Globus pallidus (tissue), 1 donor: ENCODE measurements around the gene NOP9.
"Not testable (repeated sequence)": the region's sequence is repeated elsewhere in the genome, so short reads cannot be mapped to it uniquely, and the experiment has no call there.

Source experiments
- DNase-seq: peaks from one replicate; pipeline ENCODE4 v3.0.0-alpha.2; 2015; ENCODE audit warnings: low spot score

The NOP9 gene

DNA sequence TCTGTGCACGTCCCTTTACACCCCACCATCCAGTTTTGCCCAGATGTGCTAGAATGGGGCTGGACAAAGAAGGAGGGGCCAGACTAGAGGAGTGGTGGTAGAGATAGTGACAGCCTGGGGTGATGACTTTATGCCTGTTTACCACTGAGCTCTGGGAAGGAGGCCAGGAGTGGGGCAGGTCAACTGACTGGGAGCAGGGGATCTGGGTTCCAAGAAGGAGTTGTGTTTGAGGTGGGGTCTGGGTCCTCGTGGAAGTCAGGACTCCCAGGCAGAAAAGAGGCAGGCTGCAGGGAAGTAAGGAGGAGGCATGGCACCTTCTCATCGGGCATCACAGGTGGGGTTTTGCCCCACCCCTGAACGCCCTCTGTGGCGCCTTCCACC lies 10.6 kb downstream of the NOP9 start:
- no peak for DNase-seq

DNA sequence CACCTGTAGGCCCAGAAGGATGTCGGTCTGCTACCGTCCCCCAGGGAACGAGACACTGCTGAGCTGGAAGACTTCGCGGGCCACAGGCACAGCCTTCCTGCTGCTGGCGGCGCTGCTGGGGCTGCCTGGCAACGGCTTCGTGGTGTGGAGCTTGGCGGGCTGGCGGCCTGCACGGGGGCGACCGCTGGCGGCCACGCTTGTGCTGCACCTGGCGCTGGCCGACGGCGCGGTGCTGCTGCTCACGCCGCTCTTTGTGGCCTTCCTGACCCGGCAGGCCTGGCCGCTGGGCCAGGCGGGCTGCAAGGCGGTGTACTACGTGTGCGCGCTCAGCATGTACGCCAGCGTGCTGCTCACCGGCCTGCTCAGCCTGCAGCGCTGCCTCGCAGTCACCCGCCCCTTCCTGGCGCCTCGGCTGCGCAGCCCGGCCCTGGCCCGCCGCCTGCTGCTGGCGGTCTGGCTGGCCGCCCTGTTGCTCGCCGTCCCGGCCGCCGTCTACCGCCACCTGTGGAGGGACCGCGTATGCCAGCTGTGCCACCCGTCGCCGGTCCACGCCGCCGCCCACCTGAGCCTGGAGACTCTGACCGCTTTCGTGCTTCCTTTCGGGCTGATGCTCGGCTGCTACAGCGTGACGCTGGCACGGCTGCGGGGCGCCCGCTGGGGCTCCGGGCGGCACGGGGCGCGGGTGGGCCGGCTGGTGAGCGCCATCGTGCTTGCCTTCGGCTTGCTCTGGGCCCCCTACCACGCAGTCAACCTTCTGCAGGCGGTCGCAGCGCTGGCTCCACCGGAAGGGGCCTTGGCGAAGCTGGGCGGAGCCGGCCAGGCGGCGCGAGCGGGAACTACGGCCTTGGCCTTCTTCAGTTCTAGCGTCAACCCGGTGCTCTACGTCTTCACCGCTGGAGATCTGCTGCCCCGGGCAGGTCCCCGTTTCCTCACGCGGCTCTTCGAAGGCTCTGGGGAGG lies 11.3 kb downstream of the NOP9 start, which contains the start of gene LTB4R:
Gene LTB4R (plus strand): TSS at position 857 of the 959 bp plus-strand sequence. CDS start 4,150 bp downstream, outside the sequence.
- peak; percentile 55 for DNase-seq

DNA sequence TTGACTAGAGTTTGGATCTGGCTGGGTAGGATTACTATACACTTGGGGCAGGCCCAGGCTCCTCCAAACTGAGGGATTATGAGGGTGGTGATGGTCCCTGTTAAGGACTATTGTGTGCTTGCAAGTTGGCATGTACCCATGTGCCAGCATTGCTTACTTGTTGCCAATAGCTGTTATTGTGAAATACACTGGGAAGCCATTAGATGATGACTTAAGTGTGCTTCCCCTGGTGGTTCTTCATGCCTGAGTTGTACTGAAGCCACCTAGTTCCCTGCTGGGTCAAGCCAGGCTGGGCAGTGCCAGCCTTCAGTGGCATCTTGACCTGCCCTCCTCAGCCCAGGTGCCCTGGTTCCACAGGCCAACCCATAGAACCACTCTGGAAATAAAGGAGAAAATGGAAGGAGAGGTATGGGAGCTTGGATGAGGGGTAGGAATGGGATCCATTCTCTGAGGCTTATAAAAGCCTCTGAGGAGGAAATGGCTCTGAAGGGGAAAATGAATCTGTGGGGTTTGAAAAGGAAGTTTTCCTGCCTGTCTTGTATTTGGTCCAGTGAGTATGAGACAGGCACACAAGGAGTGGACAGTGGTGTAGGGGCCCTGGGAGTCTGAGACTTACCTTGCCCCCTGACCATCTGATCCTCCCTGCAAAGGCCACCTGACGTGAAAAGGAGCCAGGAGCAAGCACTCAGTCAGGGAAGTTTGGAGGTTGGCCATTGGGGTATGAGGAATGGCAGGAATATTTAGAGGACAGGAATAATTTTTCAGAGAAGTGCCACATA lies 12.4 kb downstream of the NOP9 start:
- DNase-seq: no peak

DNA sequence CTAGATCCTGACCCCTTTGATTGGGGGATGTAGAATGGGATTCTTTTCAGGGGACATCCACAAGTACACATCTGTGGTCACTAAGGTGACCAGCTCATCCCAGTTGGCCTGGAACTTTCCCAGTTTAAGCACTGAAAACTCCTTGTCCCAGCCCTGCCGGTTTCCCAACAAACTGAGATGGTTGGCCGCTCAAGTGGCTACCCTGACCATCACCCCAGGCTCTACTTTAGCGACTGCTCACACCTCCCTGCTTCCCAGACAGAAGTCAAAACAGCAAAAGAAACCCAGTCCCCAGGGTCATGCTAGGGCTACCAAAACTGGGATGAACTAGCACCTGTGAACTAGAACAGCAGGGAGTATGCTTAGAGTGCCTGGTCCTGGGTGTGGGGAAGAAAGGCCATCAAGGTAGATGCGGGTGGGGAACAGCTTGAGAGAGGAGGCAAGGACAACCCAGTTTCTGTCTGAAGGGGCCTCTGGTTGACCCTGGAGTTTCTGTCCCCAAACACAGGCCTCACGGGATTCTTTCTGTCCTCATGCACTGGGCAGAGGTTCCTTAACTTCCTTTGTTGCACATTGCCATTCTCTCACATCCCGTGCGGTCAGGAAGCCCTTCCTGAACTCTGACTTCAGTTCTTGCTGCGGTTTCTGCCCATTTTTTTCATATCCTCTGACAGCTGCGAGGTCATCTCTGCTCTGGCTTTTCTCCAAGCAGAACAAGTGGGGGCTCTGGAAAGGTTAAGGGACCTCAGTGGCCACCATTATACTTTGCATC lies 13.3 kb downstream of the NOP9 start:
- no peak for DNase-seq

DNA sequence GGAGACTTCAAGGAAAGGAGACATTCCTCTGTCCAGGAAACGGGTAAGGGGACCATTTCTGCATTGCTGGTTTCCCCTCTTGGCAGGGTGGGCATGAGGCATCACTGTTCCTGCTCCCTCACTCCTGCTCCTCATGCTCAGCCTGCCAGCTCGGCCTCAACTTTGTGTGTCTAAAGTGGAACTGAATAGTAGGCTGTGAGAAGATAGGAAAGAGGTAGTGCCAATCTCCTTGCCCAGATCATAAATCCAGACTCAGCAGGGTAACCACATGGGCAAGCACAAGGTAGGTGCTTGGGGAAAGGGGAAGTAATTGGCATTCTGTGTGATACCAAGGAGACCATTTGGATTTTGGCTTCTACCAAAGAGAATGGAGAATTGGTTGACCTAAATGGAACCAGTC lies 14.3 kb downstream of the NOP9 start:
- DNase-seq: no peak

DNA sequence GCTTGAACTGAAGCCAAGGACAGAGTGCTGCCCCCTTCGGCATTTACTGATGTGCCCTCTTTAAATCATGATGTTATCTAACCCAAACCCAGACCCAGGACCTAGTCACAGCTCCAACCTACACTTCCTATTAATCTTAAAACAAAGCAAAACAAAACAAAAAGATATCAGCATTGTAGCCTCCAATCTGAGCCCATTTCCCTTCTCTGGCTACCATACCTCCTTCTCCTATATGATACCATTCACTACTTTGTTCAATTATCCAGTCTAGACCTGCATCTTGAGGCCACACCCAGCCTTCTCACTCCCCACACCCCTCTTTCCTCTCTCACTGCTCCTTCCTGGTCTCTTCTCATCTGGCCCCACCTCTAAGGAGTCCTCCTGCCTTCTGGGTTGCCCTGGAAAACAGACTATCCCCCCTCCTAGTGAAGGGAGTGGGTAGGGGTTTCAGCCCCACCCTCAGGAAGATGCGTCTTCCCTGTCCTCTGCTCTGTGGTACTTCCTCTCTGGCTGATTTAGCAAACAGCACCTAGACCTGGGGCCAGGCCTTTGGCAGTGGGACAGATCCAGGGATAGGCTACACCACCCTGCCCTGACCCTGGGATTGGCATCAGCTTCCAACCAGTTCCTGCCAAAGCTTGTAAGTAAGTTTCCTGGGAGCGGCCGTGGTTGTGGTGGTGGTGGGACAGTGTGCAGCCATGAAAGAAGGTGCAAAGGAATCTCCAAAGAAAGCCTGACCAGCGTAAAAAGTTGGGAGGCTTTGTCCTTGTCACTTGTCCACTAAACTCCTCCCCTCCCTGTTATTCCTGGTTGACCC lies 14.9 kb downstream of the NOP9 start:
- no peak for DNase-seq

DNA sequence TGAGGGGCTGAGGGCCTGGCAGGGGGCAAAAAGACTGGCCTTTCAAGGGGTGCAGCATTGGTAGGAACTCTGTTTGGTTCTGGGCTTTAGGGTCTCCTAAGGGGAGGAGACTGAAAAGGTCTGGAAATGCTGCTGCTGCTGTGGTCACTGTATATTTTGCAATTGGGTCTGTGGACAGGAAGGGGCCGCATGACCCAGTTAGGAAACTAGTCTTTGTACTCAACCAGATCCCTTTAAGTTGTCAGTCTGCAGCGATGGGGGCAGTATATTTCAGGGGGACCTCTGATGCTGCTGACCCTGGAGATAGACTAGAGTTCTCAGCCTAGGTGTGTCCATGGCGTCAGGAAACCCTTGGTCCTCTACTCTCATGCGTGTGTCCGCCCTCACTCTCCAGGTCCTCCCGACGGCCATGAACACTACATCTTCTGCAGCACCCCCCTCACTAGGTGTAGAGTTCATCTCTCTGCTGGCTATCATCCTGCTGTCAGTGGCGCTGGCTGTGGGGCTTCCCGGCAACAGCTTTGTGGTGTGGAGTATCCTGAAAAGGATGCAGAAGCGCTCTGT lies 15.7 kb downstream of the NOP9 start:
- DNase-seq: no peak

DNA sequence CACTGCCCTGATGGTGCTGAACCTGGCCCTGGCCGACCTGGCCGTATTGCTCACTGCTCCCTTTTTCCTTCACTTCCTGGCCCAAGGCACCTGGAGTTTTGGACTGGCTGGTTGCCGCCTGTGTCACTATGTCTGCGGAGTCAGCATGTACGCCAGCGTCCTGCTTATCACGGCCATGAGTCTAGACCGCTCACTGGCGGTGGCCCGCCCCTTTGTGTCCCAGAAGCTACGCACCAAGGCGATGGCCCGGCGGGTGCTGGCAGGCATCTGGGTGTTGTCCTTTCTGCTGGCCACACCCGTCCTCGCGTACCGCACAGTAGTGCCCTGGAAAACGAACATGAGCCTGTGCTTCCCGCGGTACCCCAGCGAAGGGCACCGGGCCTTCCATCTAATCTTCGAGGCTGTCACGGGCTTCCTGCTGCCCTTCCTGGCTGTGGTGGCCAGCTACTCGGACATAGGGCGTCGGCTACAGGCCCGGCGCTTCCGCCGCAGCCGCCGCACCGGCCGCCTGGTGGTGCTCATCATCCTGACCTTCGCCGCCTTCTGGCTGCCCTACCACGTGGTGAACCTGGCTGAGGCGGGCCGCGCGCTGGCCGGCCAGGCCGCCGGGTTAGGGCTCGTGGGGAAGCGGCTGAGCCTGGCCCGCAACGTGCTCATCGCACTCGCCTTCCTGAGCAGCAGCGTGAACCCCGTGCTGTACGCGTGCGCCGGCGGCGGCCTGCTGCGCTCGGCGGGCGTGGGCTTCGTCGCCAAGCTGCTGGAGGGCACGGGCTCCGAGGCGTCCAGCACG lies 16.4 kb downstream of the NOP9 start:
- no peak for DNase-seq

DNA sequence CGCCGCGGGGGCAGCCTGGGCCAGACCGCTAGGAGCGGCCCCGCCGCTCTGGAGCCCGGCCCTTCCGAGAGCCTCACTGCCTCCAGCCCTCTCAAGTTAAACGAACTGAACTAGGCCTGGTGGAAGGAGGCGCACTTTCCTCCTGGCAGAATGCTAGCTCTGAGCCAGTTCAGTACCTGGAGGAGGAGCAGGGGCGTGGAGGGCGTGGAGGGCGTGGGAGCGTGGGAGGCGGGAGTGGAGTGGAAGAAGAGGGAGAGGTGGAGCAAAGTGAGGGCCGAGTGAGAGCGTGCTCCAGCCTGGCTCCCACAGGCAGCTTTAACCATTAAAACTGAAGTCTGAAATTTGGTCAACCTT lies 16.9 kb downstream of the NOP9 start:
- no peak for DNase-seq

DNA sequence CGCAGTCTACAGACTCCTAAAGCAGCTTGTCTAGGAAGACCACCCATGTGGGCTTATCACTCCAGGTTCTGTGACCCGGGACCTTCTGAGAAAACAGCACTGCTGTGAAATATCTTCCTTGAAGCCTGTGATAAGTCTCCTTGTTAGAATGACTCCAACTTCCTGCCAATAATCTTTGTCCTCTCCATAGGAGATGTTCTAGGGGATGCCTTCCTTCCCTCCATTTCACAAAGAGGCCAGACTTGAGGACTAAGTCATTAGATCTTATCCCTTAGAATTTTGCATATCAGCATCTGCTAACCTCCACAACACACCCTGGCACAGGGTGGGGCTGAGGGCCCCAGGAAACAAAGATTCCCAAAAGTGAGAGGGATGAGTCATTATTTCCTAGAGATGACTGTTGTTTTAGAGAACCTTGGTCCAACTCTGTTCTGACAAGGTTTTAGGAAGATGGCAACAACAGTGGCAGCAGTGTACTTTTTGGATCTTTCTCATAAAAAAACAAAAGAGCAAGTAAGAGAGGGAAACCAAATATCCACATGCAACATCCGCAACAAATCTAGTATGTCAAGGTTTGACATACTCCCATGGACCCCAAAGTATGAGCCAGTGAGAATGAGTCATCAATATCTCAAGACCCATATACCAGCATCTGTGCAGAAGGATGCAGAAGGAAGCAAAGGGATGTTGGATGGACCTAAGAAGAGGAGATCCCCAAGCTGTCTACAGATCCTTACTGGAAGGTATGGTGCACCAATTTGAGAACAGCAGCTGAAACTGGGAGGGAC lies 17.7 kb downstream of the NOP9 start:
- no peak for DNase-seq

DNA sequence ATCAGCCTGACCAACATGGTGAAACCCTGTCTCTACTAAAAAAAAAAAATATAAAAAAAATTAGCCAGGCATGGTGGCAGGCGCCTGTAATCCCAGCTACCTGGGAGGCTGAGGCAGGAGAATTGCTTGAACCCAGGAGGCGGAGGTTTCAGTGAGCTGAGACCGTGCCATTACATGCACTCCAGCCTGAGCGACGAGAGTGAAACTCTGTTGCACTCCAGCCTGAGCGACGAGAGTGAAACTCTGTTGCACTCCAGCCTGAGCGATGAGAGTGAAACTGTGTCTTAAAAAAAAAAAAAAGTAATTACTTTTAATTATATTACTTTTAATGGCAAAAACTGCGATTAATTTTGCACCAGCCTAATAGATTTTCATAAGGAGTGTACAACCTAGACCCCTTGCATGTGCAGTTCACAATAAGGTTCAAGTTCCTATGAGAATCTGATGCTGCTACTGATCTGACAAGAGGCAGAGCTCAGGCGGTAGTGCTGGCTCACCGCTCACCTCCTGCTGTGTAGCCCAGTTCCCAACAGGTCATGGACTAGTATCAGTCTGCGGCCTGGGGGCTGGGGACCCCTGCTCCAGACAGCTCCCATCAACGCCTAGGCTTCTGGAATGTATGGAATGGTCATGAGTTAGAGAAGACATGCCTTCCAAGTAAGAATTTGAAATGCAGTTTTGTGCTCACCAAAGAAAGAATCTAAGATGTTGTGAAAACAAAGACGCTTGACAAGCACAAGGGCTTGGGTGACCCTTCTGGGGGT lies 21.7 kb downstream of the NOP9 start:
- no peak for DNase-seq

DNA sequence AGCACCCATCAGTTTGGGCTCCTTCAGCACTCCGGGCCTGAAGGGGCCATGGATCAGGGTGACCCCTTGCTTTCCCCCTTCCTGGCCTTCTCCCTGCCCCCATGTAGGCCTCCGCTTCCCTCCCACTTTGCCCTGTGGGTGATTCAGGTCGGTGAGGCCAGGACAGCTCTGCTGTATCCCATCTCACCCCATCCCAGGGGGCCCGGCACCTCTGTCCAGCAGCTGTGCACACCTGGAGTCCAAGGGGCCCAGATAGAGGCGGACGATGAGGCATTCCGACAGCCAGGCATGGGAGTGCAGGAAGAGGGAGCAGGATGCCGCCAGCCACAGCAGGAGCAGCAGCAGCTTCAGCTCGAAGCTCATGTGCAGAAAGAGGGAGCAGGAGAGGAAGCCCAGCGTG lies 23.0 kb downstream of the NOP9 start:
- DNase-seq: no peak

DNA sequence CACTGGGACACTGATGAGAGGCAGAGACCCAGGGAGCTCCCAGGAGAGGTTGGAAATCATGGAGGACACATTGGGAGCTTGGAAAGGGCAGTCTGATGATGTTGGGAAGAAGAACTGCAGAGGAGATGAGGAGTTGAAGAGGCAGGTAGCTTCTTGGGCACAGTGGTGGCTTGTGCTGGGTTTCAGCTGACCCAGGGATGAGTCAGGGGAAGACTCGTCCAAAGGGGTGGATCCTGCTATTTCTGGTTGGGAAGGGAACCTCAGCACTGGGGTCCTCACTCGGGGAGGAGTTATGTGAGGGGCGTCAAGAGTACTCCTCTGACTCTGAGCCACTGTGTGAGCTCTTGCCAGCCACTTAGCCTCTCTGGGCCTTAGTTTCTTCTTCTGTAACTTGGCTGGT lies 23.7 kb downstream of the NOP9 start:
- DNase-seq: no peak

DNA sequence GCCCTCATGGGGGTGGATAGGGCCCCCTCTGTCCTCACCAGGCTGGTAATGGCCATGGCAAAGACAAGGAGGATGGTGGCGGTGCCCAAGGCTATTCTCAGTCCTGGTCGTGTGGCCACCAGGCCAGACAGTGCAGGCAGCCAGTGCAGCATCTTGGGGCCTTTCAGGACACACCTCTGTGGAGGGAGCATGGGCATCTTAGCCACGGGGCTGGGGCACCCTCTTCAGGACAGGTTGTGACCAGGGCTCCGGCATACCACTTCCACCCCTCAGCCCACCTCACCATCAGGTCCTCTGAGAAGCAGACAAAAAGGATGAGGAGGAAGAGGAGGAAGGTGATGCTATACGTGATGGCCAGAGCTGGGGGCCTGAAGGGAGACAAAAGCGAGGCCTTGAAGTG lies 24.4 kb downstream of the NOP9 start:
- no peak for DNase-seq

DNA sequence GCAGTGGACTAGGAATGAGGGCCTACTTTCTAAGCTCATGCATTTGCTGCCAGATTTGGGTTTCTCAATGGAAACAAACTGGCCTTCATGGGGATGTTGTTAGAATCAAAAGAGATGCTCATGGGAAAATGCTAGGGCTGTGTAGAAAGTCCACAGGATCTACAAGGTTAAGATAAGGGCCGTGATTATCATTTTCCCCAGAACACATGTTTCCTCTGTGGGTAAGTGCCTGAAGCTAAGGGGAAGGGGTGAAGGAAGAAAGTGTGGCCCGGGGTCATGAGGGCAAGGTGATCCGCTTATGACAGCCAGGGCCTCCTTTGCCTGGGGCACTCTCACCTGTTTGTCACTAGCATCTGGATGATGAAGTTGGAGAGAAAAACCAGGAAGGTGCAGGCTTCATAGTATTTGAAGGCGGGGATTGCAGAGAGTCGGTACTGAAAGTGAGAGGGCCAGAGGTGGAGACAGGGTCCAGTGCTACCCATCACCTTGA lies 25.4 kb downstream of the NOP9 start:
- no peak for DNase-seq

DNA sequence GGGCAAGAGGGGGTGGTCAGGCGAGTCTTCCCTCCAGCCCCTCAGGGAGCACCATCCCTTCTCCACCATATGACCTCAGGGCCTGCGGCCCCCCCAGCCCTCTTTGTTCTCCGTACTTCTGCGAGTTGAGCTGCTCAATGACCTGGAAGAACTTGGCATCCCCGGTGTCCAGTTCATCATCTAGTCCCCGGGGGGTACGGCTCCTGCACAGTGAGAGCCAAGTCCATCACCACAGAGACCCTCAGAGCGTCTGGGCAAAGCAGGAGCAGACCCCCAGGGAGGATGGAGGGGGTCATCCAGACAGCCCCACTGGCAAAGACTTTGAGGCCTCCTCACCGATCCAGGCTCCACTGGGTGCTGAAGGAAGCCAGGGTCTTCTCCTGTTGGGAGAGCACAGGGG lies 26.3 kb downstream of the NOP9 start:
- no peak for DNase-seq

DNA sequence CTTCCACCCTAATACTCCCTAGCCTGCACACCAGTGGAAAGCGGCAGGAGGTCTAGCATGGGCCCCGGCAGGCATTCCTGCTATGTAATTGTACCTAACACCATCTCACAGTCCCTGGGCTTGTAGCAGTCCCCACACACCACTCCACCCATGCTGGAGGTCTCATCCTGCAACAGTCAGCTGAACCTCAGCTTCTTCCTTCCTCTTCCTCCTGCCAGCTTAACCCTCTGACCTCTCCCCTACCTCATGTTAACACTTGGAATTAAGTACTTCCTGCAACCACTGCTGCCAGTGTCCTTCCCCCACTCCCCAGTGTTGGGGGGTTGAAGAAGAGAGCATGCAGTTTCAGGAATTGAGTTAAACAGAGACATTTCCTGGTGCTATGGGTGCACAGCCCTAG lies 27.7 kb downstream of the NOP9 start:
- DNase-seq: no peak

DNA sequence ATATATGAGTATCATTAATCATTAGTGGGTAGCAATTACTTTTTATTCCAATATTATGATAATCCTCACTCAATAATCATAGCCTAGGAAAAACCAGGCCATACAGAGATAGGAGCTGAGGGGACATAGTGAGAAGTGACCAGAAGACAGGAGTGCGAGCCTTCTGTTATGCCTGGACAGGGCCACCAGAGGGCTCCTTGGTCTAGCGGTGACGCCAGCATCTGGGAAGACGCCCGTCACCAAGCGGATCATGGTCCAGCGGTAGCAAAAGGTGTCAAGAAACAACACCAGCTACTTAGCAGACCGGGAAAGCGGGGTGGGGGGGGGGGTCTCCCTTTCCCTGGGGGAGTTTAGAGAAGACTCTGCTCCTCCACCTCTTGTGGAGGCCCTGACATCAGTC lies 28.3 kb downstream of the NOP9 start:
- not testable (repeated sequence) for DNase-seq
